ENCODE measurements around the gene POLD1. TPM values are rescaled to one million over a fixed set of nuclear protein-coding genes. Genes with fewer than 3 reads are reported as not detected.
A peak's percentile ranks its signal among the peaks of the same experiment; 100 is the strongest.

Gene POLD1
- total RNA-seq, 1 donor from 2014 or later: 36.7 TPM

DNA sequence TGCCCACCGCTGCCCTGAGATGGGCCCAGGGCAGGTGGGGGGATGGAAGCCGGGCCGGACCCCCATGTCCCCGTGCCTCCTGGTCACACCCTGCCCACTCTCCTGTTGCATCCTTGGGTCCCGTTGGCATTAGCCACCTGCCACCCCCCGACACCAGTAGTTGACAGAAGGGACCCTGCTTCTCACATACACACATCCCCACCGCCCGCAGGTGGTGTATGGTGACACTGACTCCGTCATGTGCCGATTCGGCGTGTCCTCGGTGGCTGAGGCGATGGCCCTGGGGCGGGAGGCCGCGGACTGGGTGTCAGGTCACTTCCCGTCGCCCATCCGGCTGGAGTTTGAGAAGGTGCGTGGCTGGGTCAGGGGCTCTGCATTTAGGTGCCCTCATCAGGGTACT, 29.4 kb downstream of the POLD1 start:
- no peak for DNase-seq (ENCODE audit: low spot score)
- Histone ChIP-seq H3K27me3 (peaks cover 6% of the 10 kb centered on the region), H4K20me1 (ENCODE audit: low read depth) (peaks cover 14% of the 10 kb centered on the region), H3K4me3 (no peak overlapping the region), H3K4me1 (peaks cover under 1% of the 10 kb centered on the region), H3K27ac (no peak overlapping the region), H3F3A (ENCODE audit: low read depth) (peaks cover 12% of the 10 kb centered on the region), H3K79me2 (ENCODE audit: low read depth) (no peaks in the 10 kb centered on the region), H3K36me3 (no peaks in the 10 kb centered on the region), H3K9me3 (ENCODE audit: low read depth) (no peaks in the 10 kb centered on the region), H2AFZ (replicated peaks) (no peak overlapping the region), H3K4me2 (no peak overlapping the region), H3K9ac (no peak overlapping the region)
- Mint-ChIP-seq H3K27me3 (ENCODE audit: insufficient read depth, low read depth) (peaks cover 2% of the 10 kb centered on the region), H3K4me3 (no peak overlapping the region), H3K27ac (no peak overlapping the region), H3K9me3 (no peaks in the 10 kb centered on the region), H3K4me1 (peaks cover 5% of the 10 kb centered on the region), H3K36me3 (peaks cover 11% of the 10 kb centered on the region)
- no peak for TF ChIP-seq CTCF (IDR thresholded peaks at IDR 0.05)
- no peak for TF ChIP-seq EZH2phosphoT487 (IDR thresholded peaks at IDR 0.05)
- TF ChIP-seq EZH2 (IDR thresholded peaks at IDR 0.05): no peak

- H2AFZ ChIP-seq (replicated peaks): no peak overlapping the region
- H3K27me3 Mint-ChIP-seq (ENCODE audit: insufficient read depth, low read depth): peaks cover 8% of the 10 kb centered on the region
Measured at GRCh38 chr19:50414864-50415660, 30.9 kb downstream of the POLD1 start.

DNA sequence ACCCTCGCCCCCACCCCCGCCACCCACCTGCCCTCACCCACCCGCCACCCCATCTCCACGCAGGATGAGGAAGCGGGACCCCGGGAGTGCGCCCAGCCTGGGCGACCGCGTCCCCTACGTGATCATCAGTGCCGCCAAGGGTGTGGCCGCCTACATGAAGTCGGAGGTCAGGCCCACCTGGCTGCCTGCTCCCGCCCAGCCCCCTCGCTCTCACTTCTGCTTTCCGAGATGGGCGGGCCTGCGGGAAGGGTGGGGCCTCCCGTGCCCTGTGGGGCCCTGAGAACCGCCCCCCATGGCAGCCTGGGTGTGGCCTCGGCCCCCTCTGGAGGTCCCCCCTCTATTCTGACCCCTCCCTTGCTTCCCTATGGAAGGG, 31.5 kb downstream of the POLD1 start:
- Histone ChIP-seq H3K79me2 (ENCODE audit: low read depth) (no peaks in the 10 kb centered on the region), H3K4me2 (no peak overlapping the region), H3K4me3 (no peak overlapping the region), H3K9me3 (ENCODE audit: low read depth) (no peaks in the 10 kb centered on the region), H3K27ac (no peak overlapping the region), H3K36me3 (no peaks in the 10 kb centered on the region), H2AFZ (replicated peaks) (no peak overlapping the region), H3F3A (ENCODE audit: low read depth) (peaks cover 12% of the 10 kb centered on the region), H3K4me1 (peaks cover 7% of the 10 kb centered on the region), H3K9ac (no peak overlapping the region), H3K27me3 (peaks cover 27% of the 10 kb centered on the region), H4K20me1 (ENCODE audit: low read depth) (peaks cover 14% of the 10 kb centered on the region)
- H3K27ac Mint-ChIP-seq: no peak overlapping the region
- no peak overlapping the region for H3K4me3 Mint-ChIP-seq
- H3K27me3 Mint-ChIP-seq (ENCODE audit: insufficient read depth, low read depth): peaks cover 8% of the 10 kb centered on the region
- DNase-seq (ENCODE audit: low spot score): no peak
- peaks cover 15% of the 10 kb centered on the region for H3K4me1 Mint-ChIP-seq
- TF ChIP-seq EZH2 (IDR thresholded peaks at IDR 0.05) (no peak), CTCF (IDR thresholded peaks at IDR 0.05) (no peak), EZH2phosphoT487 (IDR thresholded peaks at IDR 0.05) (no peak)
- H3K36me3 Mint-ChIP-seq: peaks cover 7% of the 10 kb centered on the region
- no peaks in the 10 kb centered on the region for H3K9me3 Mint-ChIP-seq

More at GRCh38 chr19:50414864-50415660, 30.9 kb downstream of the POLD1 start:
- no peaks in the 10 kb centered on the region for H3K79me2 ChIP-seq (ENCODE audit: low read depth)
- H3K27ac ChIP-seq: no peak overlapping the region
- H4K20me1 ChIP-seq (ENCODE audit: low read depth): peaks cover 14% of the 10 kb centered on the region
- peaks cover 7% of the 10 kb centered on the region for H3K4me1 ChIP-seq
- Mint-ChIP-seq H3K9me3 (no peaks in the 10 kb centered on the region), H3K4me3 (no peak overlapping the region), H3K4me1 (peaks cover 13% of the 10 kb centered on the region), H3K36me3 (peaks cover 9% of the 10 kb centered on the region), H3K27ac (no peak overlapping the region)
- no peak overlapping the region for H3K4me3 ChIP-seq
- no peak overlapping the region for H3K4me2 ChIP-seq
- peak; percentile 86 for DNase-seq (ENCODE audit: low spot score)
- TF ChIP-seq CTCF (IDR thresholded peaks at IDR 0.05) (peak; percentile 91), EZH2phosphoT487 (IDR thresholded peaks at IDR 0.05) (no peak)
- no peak overlapping the region for H3K9ac ChIP-seq
- no peaks in the 10 kb centered on the region for H3K9me3 ChIP-seq (ENCODE audit: low read depth)
- no peaks in the 10 kb centered on the region for H3K36me3 ChIP-seq
- peaks cover 12% of the 10 kb centered on the region for H3F3A ChIP-seq (ENCODE audit: low read depth)
- peaks cover 21% of the 10 kb centered on the region for H3K27me3 ChIP-seq

All from neural progenitor cell (in vitro differentiated cells).